OCI-M2 (cell line): ENCODE data around the gene ZNF358.
"Not testable (repeated sequence)": the region's sequence is repeated elsewhere in the genome, so short reads cannot be mapped to it uniquely, and the experiment has no call there.

ENCODE experiments used
- DNase-seq: peaks from one replicate; lab custom pipeline; 2025; ENCODE audit not compliant: unreplicated experiment; lab: John Stamatoyannopoulos, UW

Gene ZNF358

GRCh38 chr19:7535047-7535997 is 19.4 kb downstream of the ZNF358 start, which contains the start of gene PNPLA6:
PNPLA6 (plus strand) TSS chr19:7535717; CDS start chr19:7535789, 72 bp downstream.
- DNase-seq: peak; percentile 31

GRCh38 chr19:7535998-7536695 is 20.2 kb downstream of the ZNF358 start:
- no peak for DNase-seq

- not testable (repeated sequence) for DNase-seq
Observed at GRCh38 chr19:7538990-7539389, 23.1 kb downstream of the ZNF358 start.

- no peak for DNase-seq
Observed at GRCh38 chr19:7539827-7540425, 24.0 kb downstream of the ZNF358 start.

- DNase-seq: no peak
Observed at GRCh38 chr19:7540761-7541474, 25.0 kb downstream of the ZNF358 start.

- no peak for DNase-seq
Observed at GRCh38 chr19:7541475-7541824, 25.5 kb downstream of the ZNF358 start.

GRCh38 chr19:7541828-7542443 is 26.0 kb downstream of the ZNF358 start:
- no peak for DNase-seq

- no peak for DNase-seq
Observed at GRCh38 chr19:7542556-7543348, 26.8 kb downstream of the ZNF358 start.

GRCh38 chr19:7544626-7545025 is 28.7 kb downstream of the ZNF358 start:
- DNase-seq: no peak

GRCh38 chr19:7545300-7545699 is 29.4 kb downstream of the ZNF358 start:
- DNase-seq: no peak

GRCh38 chr19:7545904-7546303 is 30.0 kb downstream of the ZNF358 start:
- no peak for DNase-seq

- no peak for DNase-seq
Observed at GRCh38 chr19:7547159-7547558, 31.3 kb downstream of the ZNF358 start.

- DNase-seq: no peak
Observed at GRCh38 chr19:7549429-7550148, 33.7 kb downstream of the ZNF358 start.

- DNase-seq: no peak
Observed at GRCh38 chr19:7550169-7550770, 34.4 kb downstream of the ZNF358 start.

GRCh38 chr19:7550987-7551761 is 35.3 kb downstream of the ZNF358 start:
- DNase-seq: no peak

GRCh38 chr19:7552781-7553180 is 36.9 kb downstream of the ZNF358 start:
- DNase-seq: no peak

- no peak for DNase-seq
Observed at GRCh38 chr19:7554565-7554964, 38.7 kb downstream of the ZNF358 start.
